IPS-NIHi11 (cell line): ENCODE measurements around the gene RAPH1.

Source experiments
- DNase-seq: peaks from one replicate; pipeline ENCODE4 v3.0.0; 2012; ENCODE audit warnings: mixed read lengths, low spot score

The RAPH1 gene, protein sequence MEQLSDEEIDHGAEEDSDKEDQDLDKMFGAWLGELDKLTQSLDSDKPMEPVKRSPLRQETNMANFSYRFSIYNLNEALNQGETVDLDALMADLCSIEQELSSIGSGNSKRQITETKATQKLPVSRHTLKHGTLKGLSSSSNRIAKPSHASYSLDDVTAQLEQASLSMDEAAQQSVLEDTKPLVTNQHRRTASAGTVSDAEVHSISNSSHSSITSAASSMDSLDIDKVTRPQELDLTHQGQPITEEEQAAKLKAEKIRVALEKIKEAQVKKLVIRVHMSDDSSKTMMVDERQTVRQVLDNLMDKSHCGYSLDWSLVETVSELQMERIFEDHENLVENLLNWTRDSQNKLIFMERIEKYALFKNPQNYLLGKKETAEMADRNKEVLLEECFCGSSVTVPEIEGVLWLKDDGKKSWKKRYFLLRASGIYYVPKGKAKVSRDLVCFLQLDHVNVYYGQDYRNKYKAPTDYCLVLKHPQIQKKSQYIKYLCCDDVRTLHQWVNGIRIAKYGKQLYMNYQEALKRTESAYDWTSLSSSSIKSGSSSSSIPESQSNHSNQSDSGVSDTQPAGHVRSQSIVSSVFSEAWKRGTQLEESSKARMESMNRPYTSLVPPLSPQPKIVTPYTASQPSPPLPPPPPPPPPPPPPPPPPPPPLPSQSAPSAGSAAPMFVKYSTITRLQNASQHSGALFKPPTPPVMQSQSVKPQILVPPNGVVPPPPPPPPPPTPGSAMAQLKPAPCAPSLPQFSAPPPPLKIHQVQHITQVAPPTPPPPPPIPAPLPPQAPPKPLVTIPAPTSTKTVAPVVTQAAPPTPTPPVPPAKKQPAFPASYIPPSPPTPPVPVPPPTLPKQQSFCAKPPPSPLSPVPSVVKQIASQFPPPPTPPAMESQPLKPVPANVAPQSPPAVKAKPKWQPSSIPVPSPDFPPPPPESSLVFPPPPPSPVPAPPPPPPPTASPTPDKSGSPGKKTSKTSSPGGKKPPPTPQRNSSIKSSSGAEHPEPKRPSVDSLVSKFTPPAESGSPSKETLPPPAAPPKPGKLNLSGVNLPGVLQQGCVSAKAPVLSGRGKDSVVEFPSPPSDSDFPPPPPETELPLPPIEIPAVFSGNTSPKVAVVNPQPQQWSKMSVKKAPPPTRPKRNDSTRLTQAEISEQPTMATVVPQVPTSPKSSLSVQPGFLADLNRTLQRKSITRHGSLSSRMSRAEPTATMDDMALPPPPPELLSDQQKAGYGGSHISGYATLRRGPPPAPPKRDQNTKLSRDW

GRCh38 chr2:203535078-203535783, at the start of gene RAPH1:
Gene RAPH1 (minus strand): TSS chr2:203535301. CDS start chr2:203495353, 39,948 bp downstream.
- peak; percentile 96 for DNase-seq

DNA sequence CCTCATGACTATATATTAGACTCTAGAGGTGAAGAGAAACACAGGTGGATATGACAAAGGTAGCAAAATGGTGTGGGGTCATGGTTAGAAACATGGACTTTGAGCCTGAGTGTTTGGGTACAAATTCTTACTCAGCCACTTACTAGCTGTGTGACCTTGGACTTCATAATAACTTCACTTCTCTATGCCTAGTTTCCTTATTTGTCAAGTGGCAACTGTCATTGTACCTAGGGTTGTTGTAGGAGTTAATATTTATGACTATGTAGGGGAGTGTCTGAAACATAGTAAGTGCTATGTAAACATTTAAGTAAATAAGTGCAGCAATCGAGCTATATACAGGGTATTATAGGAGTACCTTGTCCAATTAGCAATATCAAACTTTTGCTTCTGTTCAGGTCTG, 49.7 kb upstream of the RAPH1 start:
- DNase-seq = no peak

- no peak for DNase-seq
These were observed 48.6 kb upstream of the RAPH1 start for GRCh38 chr2:203583701-203584100.

- DNase-seq = no peak
These were observed 48.1 kb upstream of the RAPH1 start for GRCh38 chr2:203583084-203583695.

DNA sequence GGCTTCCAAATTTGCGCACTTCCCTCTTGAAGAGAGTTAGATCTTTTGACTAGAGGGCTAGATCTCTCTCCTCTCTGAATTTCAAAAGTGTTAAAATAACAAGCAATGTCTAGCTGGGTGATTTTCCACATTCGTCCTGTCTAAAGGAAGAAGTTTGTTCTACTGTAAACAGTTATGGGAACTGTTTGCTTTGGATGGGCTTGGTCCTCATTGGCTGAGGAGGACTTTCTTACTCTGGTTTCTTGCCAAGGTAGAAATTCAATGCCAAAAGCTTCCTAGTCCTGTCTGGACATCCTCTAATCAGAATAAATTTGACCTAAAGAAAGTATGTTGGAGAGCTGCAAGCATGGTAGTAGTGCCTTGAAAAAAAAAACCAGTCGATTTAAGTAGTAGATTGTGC, 47.4 kb upstream of the RAPH1 start:
- no peak for DNase-seq

- DNase-seq = no peak
These were observed 45.7 kb upstream of the RAPH1 start for GRCh38 chr2:203580844-203581243.

DNA sequence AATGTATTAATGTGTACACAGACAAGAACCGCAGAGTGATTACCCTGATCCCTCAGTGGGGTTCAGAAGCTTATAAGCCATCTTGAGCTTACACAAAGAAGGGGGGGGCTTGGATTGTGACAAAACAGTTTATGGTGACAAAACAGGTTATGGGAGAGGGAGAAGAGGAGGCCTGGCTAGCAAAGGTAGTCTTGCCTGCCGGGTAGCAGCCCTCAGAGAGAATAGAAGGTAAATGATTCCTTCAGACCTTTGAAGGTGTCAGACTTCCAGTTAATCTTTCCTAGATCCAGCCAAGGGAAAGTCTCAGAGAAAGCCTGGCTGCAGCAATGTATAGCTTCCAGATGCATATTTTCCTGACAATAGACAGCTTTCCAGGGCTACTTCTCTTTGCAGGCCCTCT, 44.6 kb upstream of the RAPH1 start:
- no peak for DNase-seq

- peak; percentile 72 for DNase-seq
These were observed 43.9 kb upstream of the RAPH1 start for GRCh38 chr2:203578759-203579643.

GRCh38 chr2:203574824-203575223, 39.7 kb upstream of the RAPH1 start:
- no peak for DNase-seq

DNA sequence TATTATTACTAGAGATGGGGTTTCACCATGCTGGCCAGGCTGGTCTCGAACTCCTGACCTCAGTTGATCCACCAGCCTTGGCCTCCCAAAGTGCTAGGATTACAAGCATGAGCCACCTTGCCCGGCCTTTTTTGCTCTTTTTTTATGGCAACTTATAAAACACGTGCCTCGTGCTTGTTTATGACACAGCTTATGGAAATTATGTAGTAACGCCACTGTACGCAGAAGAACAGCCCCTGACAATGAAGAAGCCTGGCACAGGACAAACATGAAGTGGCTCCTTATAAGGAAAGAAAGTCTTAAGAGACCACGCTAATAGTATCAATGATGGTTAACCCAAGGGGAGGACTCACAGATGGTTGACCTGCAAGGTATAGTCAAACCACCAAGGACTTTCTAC, 37.2 kb upstream of the RAPH1 start:
- DNase-seq = no peak

GRCh38 chr2:203569677-203570316, 34.7 kb upstream of the RAPH1 start:
- no peak for DNase-seq

GRCh38 chr2:203567691-203568090, 32.6 kb upstream of the RAPH1 start:
- DNase-seq = no peak

DNA sequence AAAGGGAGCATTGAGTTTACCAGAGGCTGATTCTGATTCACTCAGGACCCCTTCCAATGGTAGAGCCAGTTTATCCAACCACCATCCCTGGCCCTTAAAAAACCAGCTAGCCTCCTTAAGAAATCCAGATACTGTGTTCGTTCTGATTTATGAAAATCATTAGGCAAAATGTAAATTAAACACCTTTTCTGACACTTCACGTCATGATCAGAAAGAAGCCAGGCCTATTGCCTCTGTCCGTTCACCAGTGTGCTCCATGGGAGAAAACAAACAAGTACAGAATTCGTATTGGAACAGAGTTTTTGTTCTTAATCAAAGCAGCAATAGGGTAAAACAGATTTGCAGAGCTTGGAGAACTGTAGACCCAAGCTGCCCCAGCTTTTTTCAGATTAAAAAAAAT, 31.1 kb upstream of the RAPH1 start:
- no peak for DNase-seq

GRCh38 chr2:203565076-203565475, 30.0 kb upstream of the RAPH1 start:
- DNase-seq = no peak

GRCh38 chr2:203562268-203562667, 27.2 kb upstream of the RAPH1 start:
- DNase-seq = no peak

DNA sequence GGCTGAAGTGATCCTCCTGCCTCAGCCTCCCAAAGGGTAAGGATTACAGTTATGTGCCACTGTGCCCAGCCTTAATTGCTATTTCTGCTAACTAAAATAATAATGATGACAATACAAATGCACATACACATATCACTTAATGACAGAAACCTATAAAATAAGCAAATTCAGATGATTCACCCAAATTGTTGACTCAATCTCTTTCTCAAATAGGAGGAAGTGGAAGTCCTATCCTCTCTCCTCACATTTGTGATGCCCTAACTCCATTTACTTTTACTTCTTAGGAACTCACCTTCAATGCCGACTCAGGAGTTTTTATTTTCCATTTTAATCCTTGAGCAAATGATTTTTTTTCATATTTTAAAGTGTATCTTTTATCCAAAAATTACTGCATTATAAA, 24.5 kb upstream of the RAPH1 start:
- no peak for DNase-seq

DNA sequence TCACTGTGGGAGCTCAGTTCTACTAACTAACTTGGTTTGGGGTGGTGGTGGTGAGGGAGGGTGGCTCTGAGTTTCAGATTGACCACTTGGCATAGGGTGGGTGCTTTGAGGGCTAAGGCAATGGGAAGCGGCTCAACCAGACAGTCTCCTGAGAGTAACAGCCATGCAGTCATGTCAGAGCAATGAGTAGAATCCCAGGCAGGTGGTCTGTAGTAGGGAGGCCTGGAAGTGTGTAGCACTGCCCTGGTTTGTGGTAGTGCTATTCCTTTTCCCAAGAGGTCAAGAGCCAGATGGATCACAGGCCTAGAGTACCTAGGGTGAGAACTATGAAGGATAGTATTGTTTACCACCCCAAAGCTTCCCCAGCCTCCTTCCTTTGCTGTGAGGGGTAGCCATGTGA, 18.7 kb upstream of the RAPH1 start:
- no peak for DNase-seq

DNA sequence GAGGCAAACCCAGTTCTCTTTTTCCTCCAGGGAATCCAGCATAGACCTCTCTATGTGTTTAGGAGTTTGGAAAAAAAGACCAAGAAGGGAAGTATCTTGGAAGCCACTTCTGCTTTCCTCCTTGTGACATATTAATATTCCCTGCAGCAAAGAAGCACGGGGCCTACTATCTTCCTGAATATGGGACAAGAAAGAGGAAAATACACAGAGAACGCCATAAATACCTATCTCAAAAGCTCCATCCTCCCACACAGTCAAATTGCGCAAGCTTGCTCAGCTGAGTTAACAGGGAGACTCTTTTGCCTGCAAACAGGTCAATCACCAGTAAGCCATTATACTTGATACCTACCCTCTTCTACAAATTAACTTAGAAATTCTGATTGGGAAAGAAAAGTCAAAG, 16.7 kb upstream of the RAPH1 start:
- DNase-seq = no peak

- DNase-seq = no peak
These were observed 15.2 kb upstream of the RAPH1 start for GRCh38 chr2:203550266-203550665.

- no peak for DNase-seq
These were observed 14.3 kb upstream of the RAPH1 start for GRCh38 chr2:203549406-203549805.
